HepG2 (cell line): Measurements from ENCODE around the gene FBXO5. TPM values are rescaled to one million over a fixed set of nuclear protein-coding genes. Genes with fewer than 3 reads are reported as not detected.

Experiments used
- DNMT3B ChIP-seq: conservative IDR thresholded peaks from 2 replicates; pipeline ENCODE4 v1.6.1; 2016; ENCODE audit warnings: missing biosample characterization, control low read depth
- KMT2A ChIP-seq: sonication (generic); formaldehyde crosslinking; IDR thresholded peaks from 2 replicates; pipeline ENCODE4 v1.4.0; 2020; ENCODE audit warnings: missing genetic modification reagents
- NFE2L2 ChIP-seq: fragments of 150-350 bp; IDR thresholded peaks from 2 replicates; pipeline ENCODE4 v1.6.1; 2014; ENCODE audit warnings: low read length
- ZBTB34 ChIP-seq: sonication (generic); formaldehyde crosslinking; IDR thresholded peaks from 2 replicates; pipeline ENCODE4 v1.8.0; 2022; ENCODE audit warnings: mild to moderate bottlenecking, missing genetic modification reagents
- ZNF124 ChIP-seq: sonication (generic); formaldehyde crosslinking; IDR thresholded peaks from 2 replicates; pipeline ENCODE4 v1.4.0; 2020; ENCODE audit warnings: missing genetic modification reagents
- ZNF563 ChIP-seq: sonication (generic); formaldehyde crosslinking; IDR thresholded peaks from 2 replicates; pipeline ENCODE4 v1.8.0; 2022; ENCODE audit warnings: mild to moderate bottlenecking, moderate library complexity, missing genetic modification reagents
- ZNF605 ChIP-seq: sonication (generic); formaldehyde crosslinking; IDR thresholded peaks from 2 replicates; pipeline ENCODE4 v1.8.0; 2022; ENCODE audit warnings: mild to moderate bottlenecking, missing genetic modification reagents
- ZNF614 ChIP-seq: IDR thresholded peaks from 2 replicates; pipeline ENCODE4 v1.6.1; 2018; ENCODE audit warnings: missing biosample characterization, missing genetic modification reagents, inconsistent platforms, borderline replicate concordance
- ZSCAN9 ChIP-seq: IDR thresholded peaks from 2 replicates; pipeline ENCODE4 v1.6.1; 2016; ENCODE audit warnings: borderline replicate concordance
- polyA plus RNA-seq, 8 experiments: library from polyadenylated mRNA; depleted of rRNA in 3 of 8; stranded (reverse) in 7 of 8; unstranded in 1 of 8; fragments of >200 nt; fragmentation: Illumina TruSeq in 4 of 8; extraction: Trizol in 4 of 8; gene quantifications; 2 replicates each; pipeline versions ENCODE4 v1.2.1 to v1.2.3, GENCODE V29; 2011 to 2016; ENCODE audit warnings: low read depth in 4 of 8, missing spikeins in 1 of 8, mixed read lengths in 1 of 8; ENCODE audit not compliant: insufficient read depth in 1 of 8
- total RNA-seq, 5 experiments: library from RNA; depleted of rRNA; stranded (reverse); fragments of >200 nt; fragmentation: Illumina TruSeq; extraction: Trizol; gene quantifications; 2 replicates each; pipeline ENCODE4 v1.2.3, GENCODE V29; 2016; ENCODE audit warnings: low read depth in 1 of 5
- TF ChIP-seq, protein P1 (sequence below): sonication (generic); formaldehyde crosslinking; IDR thresholded peaks from one replicate; pipeline ENCODE4 v1.5.1; 2020; ENCODE audit warnings: mild to moderate bottlenecking, missing genetic modification reagents; ENCODE audit errors: not compliant biosample characterization
- TF ChIP-seq, protein P2 (sequence below): sonication (generic); formaldehyde crosslinking; IDR thresholded peaks from 2 replicates; pipeline ENCODE4 v1.4.0; 2020; ENCODE audit warnings: missing genetic modification reagents, borderline replicate concordance

The FBXO5 gene
- total and polyA plus RNA-seq, 2 of the 13 experiments (the other 11 are each of a cell fraction or from before 2014, with no cell fraction given): 15.8 to 41.5 TPM

GRCh38 chr6:152984513-152984872 lies 1.7 kb upstream of the FBXO5 start (continued):
- TF ChIP-seq, protein P1, sequence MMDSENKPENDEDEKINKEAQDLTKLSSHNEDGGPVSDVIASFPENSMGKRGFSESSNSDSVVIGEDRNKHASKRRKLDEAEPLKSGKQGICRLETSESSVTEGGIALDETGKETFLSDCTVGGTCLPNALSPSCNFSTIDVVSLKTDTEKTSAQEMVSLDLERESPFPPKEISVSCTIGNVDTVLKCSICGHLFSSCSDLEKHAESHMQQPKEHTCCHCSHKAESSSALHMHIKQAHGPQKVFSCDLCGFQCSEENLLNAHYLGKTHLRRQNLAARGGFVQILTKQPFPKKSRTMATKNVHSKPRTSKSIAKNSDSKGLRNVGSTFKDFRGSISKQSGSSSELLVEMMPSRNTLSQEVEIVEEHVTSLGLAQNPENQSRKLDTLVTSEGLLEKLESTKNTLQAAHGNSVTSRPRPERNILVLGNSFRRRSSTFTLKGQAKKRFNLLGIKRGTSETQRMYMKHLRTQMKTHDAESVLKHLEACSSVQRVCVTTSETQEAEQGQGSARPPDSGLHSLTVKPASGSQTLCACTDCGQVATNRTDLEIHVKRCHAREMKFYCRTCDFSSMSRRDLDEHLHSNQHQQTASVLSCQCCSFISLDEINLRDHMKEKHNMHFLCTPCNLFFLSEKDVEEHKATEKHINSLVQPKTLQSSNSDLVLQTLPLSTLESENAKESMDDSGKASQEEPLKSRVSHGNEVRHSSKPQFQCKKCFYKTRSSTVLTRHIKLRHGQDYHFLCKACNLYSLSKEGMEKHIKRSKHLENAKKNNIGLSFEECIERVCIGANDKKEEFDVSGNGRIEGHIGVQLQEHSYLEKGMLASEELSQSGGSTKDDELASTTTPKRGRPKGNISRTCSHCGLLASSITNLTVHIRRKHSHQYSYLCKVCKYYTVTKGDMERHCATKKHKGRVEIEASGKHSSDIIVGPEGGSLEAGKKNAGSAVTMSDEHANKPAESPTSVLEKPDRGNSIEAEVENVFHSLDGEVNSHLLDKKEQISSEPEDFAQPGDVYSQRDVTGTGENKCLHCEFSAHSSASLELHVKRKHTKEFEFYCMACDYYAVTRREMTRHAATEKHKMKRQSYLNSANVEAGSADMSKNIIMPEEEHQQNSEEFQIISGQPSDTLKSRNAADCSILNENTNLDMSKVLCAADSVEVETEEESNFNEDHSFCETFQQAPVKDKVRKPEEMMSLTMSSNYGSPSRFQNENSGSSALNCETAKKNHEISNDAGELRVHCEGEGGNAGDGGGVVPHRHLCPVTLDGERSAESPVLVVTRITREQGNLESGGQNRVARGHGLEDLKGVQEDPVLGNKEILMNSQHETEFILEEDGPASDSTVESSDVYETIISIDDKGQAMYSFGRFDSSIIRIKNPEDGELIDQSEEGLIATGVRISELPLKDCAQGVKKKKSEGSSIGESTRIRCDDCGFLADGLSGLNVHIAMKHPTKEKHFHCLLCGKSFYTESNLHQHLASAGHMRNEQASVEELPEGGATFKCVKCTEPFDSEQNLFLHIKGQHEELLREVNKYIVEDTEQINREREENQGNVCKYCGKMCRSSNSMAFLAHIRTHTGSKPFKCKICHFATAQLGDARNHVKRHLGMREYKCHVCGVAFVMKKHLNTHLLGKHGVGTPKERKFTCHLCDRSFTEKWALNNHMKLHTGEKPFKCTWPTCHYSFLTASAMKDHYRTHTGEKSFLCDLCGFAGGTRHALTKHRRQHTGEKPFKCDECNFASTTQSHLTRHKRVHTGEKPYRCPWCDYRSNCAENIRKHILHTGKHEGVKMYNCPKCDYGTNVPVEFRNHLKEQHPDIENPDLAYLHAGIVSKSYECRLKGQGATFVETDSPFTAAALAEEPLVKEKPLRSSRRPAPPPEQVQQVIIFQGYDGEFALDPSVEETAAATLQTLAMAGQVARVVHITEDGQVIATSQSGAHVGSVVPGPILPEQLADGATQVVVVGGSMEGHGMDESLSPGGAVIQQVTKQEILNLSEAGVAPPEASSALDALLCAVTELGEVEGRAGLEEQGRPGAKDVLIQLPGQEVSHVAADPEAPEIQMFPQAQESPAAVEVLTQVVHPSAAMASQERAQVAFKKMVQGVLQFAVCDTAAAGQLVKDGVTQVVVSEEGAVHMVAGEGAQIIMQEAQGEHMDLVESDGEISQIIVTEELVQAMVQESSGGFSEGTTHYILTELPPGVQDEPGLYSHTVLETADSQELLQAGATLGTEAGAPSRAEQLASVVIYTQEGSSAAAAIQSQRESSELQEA (CRISPR knock-in tag): no peak
- no peak for TF ChIP-seq ZSCAN9
- TF ChIP-seq DNMT3B (CRISPR knock-in tag): 0 out of 2 replicates have a peak, but pooled peaks have one; percentile 17
- TF ChIP-seq, protein P2, sequence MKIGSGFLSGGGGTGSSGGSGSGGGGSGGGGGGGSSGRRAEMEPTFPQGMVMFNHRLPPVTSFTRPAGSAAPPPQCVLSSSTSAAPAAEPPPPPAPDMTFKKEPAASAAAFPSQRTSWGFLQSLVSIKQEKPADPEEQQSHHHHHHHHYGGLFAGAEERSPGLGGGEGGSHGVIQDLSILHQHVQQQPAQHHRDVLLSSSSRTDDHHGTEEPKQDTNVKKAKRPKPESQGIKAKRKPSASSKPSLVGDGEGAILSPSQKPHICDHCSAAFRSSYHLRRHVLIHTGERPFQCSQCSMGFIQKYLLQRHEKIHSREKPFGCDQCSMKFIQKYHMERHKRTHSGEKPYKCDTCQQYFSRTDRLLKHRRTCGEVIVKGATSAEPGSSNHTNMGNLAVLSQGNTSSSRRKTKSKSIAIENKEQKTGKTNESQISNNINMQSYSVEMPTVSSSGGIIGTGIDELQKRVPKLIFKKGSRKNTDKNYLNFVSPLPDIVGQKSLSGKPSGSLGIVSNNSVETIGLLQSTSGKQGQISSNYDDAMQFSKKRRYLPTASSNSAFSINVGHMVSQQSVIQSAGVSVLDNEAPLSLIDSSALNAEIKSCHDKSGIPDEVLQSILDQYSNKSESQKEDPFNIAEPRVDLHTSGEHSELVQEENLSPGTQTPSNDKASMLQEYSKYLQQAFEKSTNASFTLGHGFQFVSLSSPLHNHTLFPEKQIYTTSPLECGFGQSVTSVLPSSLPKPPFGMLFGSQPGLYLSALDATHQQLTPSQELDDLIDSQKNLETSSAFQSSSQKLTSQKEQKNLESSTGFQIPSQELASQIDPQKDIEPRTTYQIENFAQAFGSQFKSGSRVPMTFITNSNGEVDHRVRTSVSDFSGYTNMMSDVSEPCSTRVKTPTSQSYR (CRISPR knock-in tag): no peak
- TF ChIP-seq KMT2A (CRISPR knock-in tag): 0 out of 2 replicates have a peak, but pooled peaks have one; percentile 11
- TF ChIP-seq NFE2L2: no peak
- 0 out of 2 replicates have a peak, but pooled peaks have one; percentile 15 for TF ChIP-seq ZNF124
- no peak for TF ChIP-seq ZNF605 (CRISPR knock-in tag)
- TF ChIP-seq ZBTB34 (CRISPR knock-in tag): no peak
- 0 out of 2 replicates have a peak, but pooled peaks have one; percentile 19 for TF ChIP-seq ZNF614 (CRISPR knock-in tag)
- no peak for TF ChIP-seq ZNF563 (CRISPR knock-in tag)
